Keratinocyte (primary cell): Measurements from ENCODE around the gene DPEP2NB. TPM values are rescaled to one million over a fixed set of nuclear protein-coding genes. Genes with fewer than 3 reads are reported as not detected.

Experiments used
- DNase-seq: peaks from one replicate; pipeline ENCODE4 v3.0.0-alpha.2; 2011; ENCODE audit warnings: low read depth, missing footprints, low spot score
- FAIRE-seq: peaks from 2 replicates; lab custom pipeline; 2011; peaks lifted over from hg19 to GRCh38; lab: Jason Lieb, UNC
- H2AFZ ChIP-seq: 2 replicates; pipeline ENCODE4 v1.6.0; 2012; ENCODE audit warnings: low read length, control low read depth, inconsistent platforms; ENCODE audit not compliant: control insufficient read depth
- H3K27ac ChIP-seq: 2 replicates; pipeline ENCODE4 v1.5.1; 2011; ENCODE audit warnings: low read length; ENCODE audit not compliant: control insufficient read depth, insufficient read depth
- H3K27me3 ChIP-seq: 3 replicates; pipeline ENCODE4 v1.6.0; 2011; ENCODE audit warnings: low read length; ENCODE audit not compliant: control insufficient read depth, insufficient read depth; ENCODE audit errors: extremely low read depth
- H3K36me3 ChIP-seq, 2 experiments: 2 replicates in 1 of 2; 3 replicates in 1 of 2; pipeline ENCODE4 v1.5.1; 2011; ENCODE audit warnings: low read length in 2 of 2, mild to moderate bottlenecking in 1 of 2; ENCODE audit not compliant: control insufficient read depth in 2 of 2, insufficient read depth in 2 of 2; ENCODE audit errors: extremely low read depth in 1 of 2
- H3K4me1 ChIP-seq: 3 replicates; pipeline ENCODE4 v1.5.1; 2011; ENCODE audit warnings: low read length; ENCODE audit not compliant: control insufficient read depth, insufficient read depth; ENCODE audit errors: extremely low read depth
- H3K4me2 ChIP-seq: 3 replicates; pipeline ENCODE4 v1.6.0; 2011; ENCODE audit warnings: low read depth, low read length; ENCODE audit not compliant: control insufficient read depth, insufficient read depth; ENCODE audit errors: extremely low read depth
- H3K4me3 ChIP-seq, 3 experiments: fragments of 200-600 bp in 1 of 3; sonication (generic) in 1 of 3; 2 replicates in 2 of 3; 3 replicates in 1 of 3; pipeline ENCODE4 v1.5.1; 2011 to 2016; ENCODE audit warnings: low read length in 3 of 3, mild to moderate bottlenecking in 3 of 3, control low read depth in 2 of 3, inconsistent platforms in 1 of 3, low read depth in 1 of 3, mixed read lengths in 1 of 3, mixed run types in 1 of 3, moderate library complexity in 1 of 3; ENCODE audit not compliant: control insufficient read depth in 2 of 3, insufficient read depth in 2 of 3; ENCODE audit errors: extremely low read depth in 1 of 3
- H3K79me2 ChIP-seq: 2 replicates; pipeline ENCODE4 v1.6.0; 2012; ENCODE audit warnings: low read length; ENCODE audit not compliant: control insufficient read depth, insufficient read depth
- H3K9ac ChIP-seq: 3 replicates; pipeline ENCODE4 v1.6.0; 2011; ENCODE audit warnings: low read length; ENCODE audit not compliant: control insufficient read depth, insufficient read depth; ENCODE audit errors: extremely low read depth
- H3K9me1 ChIP-seq: 3 replicates; pipeline ENCODE4 v1.6.0; 2011; ENCODE audit warnings: low read length; ENCODE audit not compliant: control insufficient read depth, insufficient read depth; ENCODE audit errors: extremely low read depth
- H3K9me3 ChIP-seq: 2 replicates; pipeline ENCODE4 v1.5.1; 2012; ENCODE audit warnings: low read depth, low read length; ENCODE audit not compliant: control insufficient read depth
- H4K20me1 ChIP-seq: 3 replicates; pipeline ENCODE4 v1.6.0; 2011; ENCODE audit warnings: low read length; ENCODE audit not compliant: control insufficient read depth, insufficient read depth; ENCODE audit errors: extremely low read depth
- CTCF ChIP-seq, 3 experiments: IDR thresholded peaks in 1 of 3; conservative IDR thresholded peaks in 1 of 3; optimal IDR thresholded peaks in 1 of 3; 2 replicates in 2 of 3; 3 replicates in 1 of 3; pipeline versions ENCODE3 to v1.5.1; 2011; ENCODE audit warnings: low read length in 3 of 3, mild to moderate bottlenecking in 3 of 3, moderate library complexity in 2 of 3, control low read depth in 1 of 3, inconsistent platforms in 1 of 3; ENCODE audit not compliant: insufficient read depth in 2 of 3; ENCODE audit errors: extremely low read depth in 1 of 3
- EZH2 ChIP-seq: IDR thresholded peaks from one replicate; pipeline ENCODE4 v1.6.1; 2012; ENCODE audit warnings: inconsistent platforms, mild to moderate bottlenecking, low read length, moderate library complexity
- dilution Hi-C: fragments of 300-500 bp; cut with MboI; formaldehyde crosslinking; loops from one replicate; pipeline ENCODE4 v1.7.0; 2020; ENCODE audit warnings: low sequenced_read_pairs; ENCODE audit not compliant: extremely low pct_ligation_motif_present
- polyA plus RNA-seq, 5 experiments: library from polyadenylated mRNA; depleted of rRNA in 3 of 5; stranded (reverse) in 3 of 5; stranded (forward) in 1 of 5; unstranded in 1 of 5; fragments of >200 nt; gene quantifications; 1 replicate in 1 of 5; 2 replicates in 3 of 5; 3 replicates in 1 of 5; pipeline versions ENCODE4 v1.2.1 to v1.2.3, GENCODE V29; 2011 to 2012; ENCODE audit warnings: missing spikeins in 2 of 5, low read depth in 1 of 5, low replicate concordance in 1 of 5

The DPEP2NB gene
- polyA plus RNA-seq, 1 donor (not counting 4 experiments of a cell fraction or from before 2014, with no cell fraction given): 0.05 TPM

DNA sequence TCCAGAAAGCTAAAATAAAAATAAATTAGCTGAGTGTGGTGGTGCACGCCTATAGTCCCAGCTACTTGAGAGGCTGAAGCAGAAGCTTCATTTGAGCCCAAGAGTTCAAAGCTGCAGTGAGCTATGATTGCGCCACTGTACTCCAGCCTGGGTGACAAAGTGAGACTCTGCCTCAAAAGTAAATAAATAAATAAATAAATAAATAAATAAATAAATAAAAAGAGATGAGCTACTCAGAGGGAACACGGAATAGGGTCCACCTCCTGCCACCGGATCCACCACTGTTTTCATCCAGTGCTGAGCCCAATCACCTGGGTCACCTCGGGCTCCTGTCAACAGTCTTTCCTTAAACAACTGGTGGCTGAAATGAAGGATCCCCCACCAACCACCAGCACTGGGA is 28.8 kb downstream of the DPEP2NB start:
- dilution Hi-C loops: no loop called here
- TF ChIP-seq CTCF (optimal IDR thresholded peaks at IDR 0.05 in 1 of 3, IDR thresholded peaks at IDR 0.05 in 1 of 3, conservative IDR thresholded peaks at IDR 0.05 in 1 of 3; ENCODE audit: extremely low read depth in 1 of 3, insufficient read depth in 2 of 3, low read length in 3 of 3) (no peak), EZH2 (no peak)
- peaks cover 24% of the 10 kb centered on the region for H3K4me1 ChIP-seq

GRCh38 chr16:67982011-67982696 is 33.6 kb downstream of the DPEP2NB start:
- FAIRE-seq: no peak
- no peak overlapping the region for H3K27ac ChIP-seq

More for the DNA sequence above, 28.8 kb downstream of the DPEP2NB start:
- no peaks in the 10 kb centered on the region for H3K27me3 ChIP-seq
- no peak for FAIRE-seq
- no peak overlapping the region for H3K9ac ChIP-seq
- H3K36me3 ChIP-seq: no peaks in the 10 kb centered on the region
- H3K79me2 ChIP-seq: no peaks in the 10 kb centered on the region
- no peaks in the 10 kb centered on the region for H3K9me1 ChIP-seq
- no peaks in the 10 kb centered on the region for H3K9me3 ChIP-seq
- H2AFZ ChIP-seq: no peak overlapping the region
- no peak overlapping the region for H3K4me2 ChIP-seq
- H3K27ac ChIP-seq: no peak overlapping the region
- no peaks in the 10 kb centered on the region for H4K20me1 ChIP-seq
- H3K4me3 ChIP-seq: no peak overlapping the region
- DNase-seq: no peak

More at GRCh38 chr16:67982011-67982696, 33.6 kb downstream of the DPEP2NB start:
- Histone ChIP-seq H3K27me3 (peaks cover 14% of the 10 kb centered on the region), H3K4me1 (peaks cover 13% of the 10 kb centered on the region), H3K9me3 (no peaks in the 10 kb centered on the region), H3K9me1 (no peaks in the 10 kb centered on the region), H3K79me2 (no peaks in the 10 kb centered on the region), H3K9ac (no peak overlapping the region), H3K4me2 (no peak overlapping the region), H3K4me3 (no peak overlapping the region), H4K20me1 (peaks cover 2% of the 10 kb centered on the region), H3K36me3 (no peaks in the 10 kb centered on the region), H2AFZ (no peak overlapping the region)
- TF ChIP-seq EZH2 (no peak), CTCF (optimal IDR thresholded peaks at IDR 0.05 in 1 of 3, IDR thresholded peaks at IDR 0.05 in 1 of 3, conservative IDR thresholded peaks at IDR 0.05 in 1 of 3; ENCODE audit: extremely low read depth in 1 of 3, insufficient read depth in 2 of 3, low read length in 3 of 3) (no peak)
- dilution Hi-C loops: no loop called here
- no peak for DNase-seq
